B cell (primary cell): ENCODE measurements around the gene MBD3L4. TPM values are rescaled to one million over a fixed set of nuclear protein-coding genes. Genes with fewer than 3 reads are reported as not detected.

Source experiments
- ATAC-seq: fragments of 200-7000 bp; cut with Tn5 transposase; one replicate; pipeline ENCODE4 v1.10.0; 2021; ENCODE audit warnings: low read depth, mild to moderate bottlenecking, moderate number of reproducible peaks, moderate library complexity
- CTCF ChIA-PET: fragments of 350-600 bp; sonication (Branson Sonifier 250); formaldehyde crosslinking; loops from one replicate; lab custom pipeline; 2021; ENCODE audit warnings: antibody characterized with exemption, inconsistent platforms; lab: Charles Lee
- POLR2A ChIA-PET: fragments of 350-600 bp; sonication (Branson Sonifier 250); formaldehyde crosslinking; loops from one replicate; lab custom pipeline; 2021; ENCODE audit warnings: antibody characterized with exemption; lab: Charles Lee
- DNase-seq: peaks from one replicate; pipeline ENCODE4 v3.0.0; 2013
- H2AFZ ChIP-seq: 2 replicates; pipeline ENCODE4 v1.6.1; 2012; ENCODE audit warnings: mild to moderate bottlenecking, low read depth, low read length; ENCODE audit not compliant: insufficient read depth, poor library complexity, severe bottlenecking
- H3K27ac ChIP-seq, 2 donors: 1 replicate in 1 of 2; 2 replicates in 1 of 2; pipeline ENCODE4 v1.5.1; 2012 to 2013; ENCODE audit warnings: low read length in 2 of 2, mild to moderate bottlenecking in 2 of 2, moderate library complexity in 1 of 2
- H3K27me3 ChIP-seq, 4 experiments: fragments of 200-600 bp in 1 of 4; sonication (generic) in 1 of 4; replicated peaks in 1 of 4; 1 replicate in 2 of 4; 2 replicates in 2 of 4; pipeline versions ENCODE4 v1.6.1 to v1.7.0; 2013 to 2016; ENCODE audit warnings: low read length in 3 of 4, mild to moderate bottlenecking in 2 of 4, mixed read lengths in 1 of 4, moderate library complexity in 1 of 4; ENCODE audit not compliant: insufficient read depth in 4 of 4, control insufficient read depth in 3 of 4; ENCODE audit errors: control extremely low read depth in 1 of 4
- H3K36me3 ChIP-seq, 2 experiments: replicated peaks in 1 of 2; 1 replicate in 1 of 2; 2 replicates in 1 of 2; pipeline versions ENCODE4 v1.6.1 to v1.7.1; 2013; ENCODE audit warnings: low read length in 1 of 2; ENCODE audit not compliant: insufficient read depth in 2 of 2, control insufficient read depth in 1 of 2; ENCODE audit errors: control extremely low read depth in 1 of 2, extremely low read depth in 1 of 2
- H3K4me1 ChIP-seq, 2 donors: fragments of 200-600 bp in 1 of 2; sonication (generic) in 1 of 2; 1 replicate in 1 of 2; 2 replicates in 1 of 2; pipeline versions ENCODE4 v1.5.1 to v1.6.1; 2013 to 2017; ENCODE audit warnings: low read length in 2 of 2; ENCODE audit not compliant: control insufficient read depth in 2 of 2, insufficient read depth in 2 of 2
- H3K4me2 ChIP-seq: replicated peaks from 2 replicates; pipeline ENCODE3; 2012; ENCODE audit warnings: mild to moderate bottlenecking, low read depth, low read length; ENCODE audit not compliant: poor library complexity, severe bottlenecking
- H3K4me3 ChIP-seq, 5 experiments: fragments of 200-600 bp in 1 of 5; sonication (generic) in 1 of 5; 1 replicate in 3 of 5; 2 replicates in 2 of 5; pipeline versions ENCODE4 v1.5.1 to v1.7.0; 2011 to 2016; ENCODE audit warnings: low read length in 4 of 5, mild to moderate bottlenecking in 4 of 5, low read depth in 2 of 5, control low read depth in 1 of 5, moderate library complexity in 1 of 5; ENCODE audit not compliant: insufficient read depth in 1 of 5; ENCODE audit errors: control extremely low read depth in 1 of 5, extremely low read depth in 1 of 5
- H3K79me2 ChIP-seq: fragments of 200-600 bp; sonication (generic); one replicate; pipeline ENCODE4 v1.6.0; 2016; ENCODE audit warnings: low read length; ENCODE audit not compliant: control insufficient read depth, insufficient read depth
- H3K9ac ChIP-seq: fragments of 200-600 bp; sonication (generic); 2 replicates; pipeline ENCODE4 v1.6.1; 2017; ENCODE audit warnings: mild to moderate bottlenecking, low read length, moderate library complexity
- H3K9me3 ChIP-seq, 3 donors: one replicate each; pipeline versions ENCODE4 v1.6.1 to v1.7.1; 2013; ENCODE audit warnings: low read length in 2 of 3; ENCODE audit not compliant: control insufficient read depth in 2 of 3, insufficient read depth in 1 of 3; ENCODE audit errors: control extremely low read depth in 1 of 3
- H4K20me1 ChIP-seq: 2 replicates; pipeline ENCODE4 v1.6.0; 2012; ENCODE audit warnings: mild to moderate bottlenecking, low read length; ENCODE audit not compliant: insufficient read depth, control insufficient read depth, poor library complexity, severe bottlenecking
- H3K27ac Mint-ChIP-seq: one replicate; pipeline ENCODE4 v1.8.0; 2021; ENCODE audit warnings: mixed read lengths
- H3K27me3 Mint-ChIP-seq: one replicate; pipeline ENCODE4 v1.8.0; 2021; ENCODE audit warnings: mixed read lengths
- H3K4me1 Mint-ChIP-seq: one replicate; pipeline ENCODE4 v1.8.0; 2021; ENCODE audit warnings: mixed read lengths
- H3K4me3 Mint-ChIP-seq: one replicate; pipeline ENCODE4 v1.8.0; 2021; ENCODE audit warnings: mixed read lengths
- H3K9me3 Mint-ChIP-seq: one replicate; pipeline ENCODE4 v1.8.0; 2022; ENCODE audit warnings: mixed read lengths; ENCODE audit not compliant: insufficient read depth
- EZH2 ChIP-seq: IDR thresholded peaks from 2 replicates; pipeline ENCODE4 v1.6.1; 2012; ENCODE audit warnings: borderline replicate concordance, low read depth, mild to moderate bottlenecking, moderate library complexity, low read length; ENCODE audit not compliant: insufficient read depth, poor library complexity, severe bottlenecking
- WGBS: methylation state at CpG from one replicate; pipeline ENCODE4 v1.1.5; 2013; ENCODE audit warnings: missing lambda C conversion rate; ENCODE audit not compliant: insufficient coverage; 5-methylcytosine and 5-hydroxymethylcytosine counted together
- intact Hi-C: fragments of 100-400 bp; cut with micrococcal nuclease; formaldehyde crosslinking; loops from one replicate; pipeline ENCODE4 v1.10.0; 2022
- polyA plus RNA-seq: library from polyadenylated mRNA; depleted of rRNA; stranded (reverse); fragments of >200 nt; gene quantifications from 2 replicates; pipeline ENCODE4 v1.2.3, GENCODE V29; 2012
- total RNA-seq, 2 donors: library from RNA; stranded (reverse); fragments of 120-200 nt in 1 of 2; gene quantifications; 1 replicate in 1 of 2; 2 replicates in 1 of 2; pipeline versions ENCODE4 v1.2.3 to v1.2.4, GENCODE V29; 2013 to 2022
- TF ChIP-seq, protein P1 (sequence below): fragments of 200-600 bp; IDR thresholded peaks from one replicate; pipeline ENCODE4 v1.8.0; 2022; ENCODE audit warnings: antibody characterized with exemption, mild to moderate bottlenecking

MBD3L4 gene
- total and polyA plus RNA-seq, 2 donors (not counting 1 experiment from before 2014, with no cell fraction given), result not detected

DNA sequence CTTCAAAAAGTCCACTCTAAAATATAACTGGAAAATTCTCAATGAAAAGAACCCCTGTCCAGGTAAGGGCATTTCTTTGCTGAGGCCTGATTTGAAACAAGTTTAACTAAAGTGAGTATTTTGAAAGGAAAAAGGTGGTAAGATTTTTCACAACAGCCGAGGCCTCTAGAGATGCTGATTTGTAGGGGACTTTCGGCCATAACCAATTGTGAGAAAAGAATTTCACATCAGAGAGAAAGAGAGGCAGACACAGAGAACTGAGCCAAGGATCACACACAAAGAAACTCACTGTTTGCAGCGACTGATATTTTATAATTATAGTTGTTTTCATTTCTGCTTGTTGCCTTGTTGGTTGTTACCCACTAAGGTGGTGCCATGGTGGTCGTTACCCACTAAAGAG is 43.2 kb downstream of the MBD3L4 start:
- H3K36me3 ChIP-seq, result no peaks in the 10 kb centered on the region
- no peak overlapping the region for H3K4me3 ChIP-seq
- 92% methylated on average over 2 of the region's 4 CpGs for WGBS
- ChIA-PET CTCF (no interaction called here), POLR2A (no interaction called here)
- H2AFZ ChIP-seq, result no peak overlapping the region
- H3K4me1 ChIP-seq, result no peaks in the 10 kb centered on the region
- H3K4me2 ChIP-seq, result no peak overlapping the region
- no peak for TF ChIP-seq EZH2
- TF ChIP-seq, protein P1, sequence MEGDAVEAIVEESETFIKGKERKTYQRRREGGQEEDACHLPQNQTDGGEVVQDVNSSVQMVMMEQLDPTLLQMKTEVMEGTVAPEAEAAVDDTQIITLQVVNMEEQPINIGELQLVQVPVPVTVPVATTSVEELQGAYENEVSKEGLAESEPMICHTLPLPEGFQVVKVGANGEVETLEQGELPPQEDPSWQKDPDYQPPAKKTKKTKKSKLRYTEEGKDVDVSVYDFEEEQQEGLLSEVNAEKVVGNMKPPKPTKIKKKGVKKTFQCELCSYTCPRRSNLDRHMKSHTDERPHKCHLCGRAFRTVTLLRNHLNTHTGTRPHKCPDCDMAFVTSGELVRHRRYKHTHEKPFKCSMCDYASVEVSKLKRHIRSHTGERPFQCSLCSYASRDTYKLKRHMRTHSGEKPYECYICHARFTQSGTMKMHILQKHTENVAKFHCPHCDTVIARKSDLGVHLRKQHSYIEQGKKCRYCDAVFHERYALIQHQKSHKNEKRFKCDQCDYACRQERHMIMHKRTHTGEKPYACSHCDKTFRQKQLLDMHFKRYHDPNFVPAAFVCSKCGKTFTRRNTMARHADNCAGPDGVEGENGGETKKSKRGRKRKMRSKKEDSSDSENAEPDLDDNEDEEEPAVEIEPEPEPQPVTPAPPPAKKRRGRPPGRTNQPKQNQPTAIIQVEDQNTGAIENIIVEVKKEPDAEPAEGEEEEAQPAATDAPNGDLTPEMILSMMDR, result no peak
- H3K9me3 ChIP-seq, result peaks cover 0 to 3% (median 0%) of the 10 kb centered on the region in 3 donors
- DNase-seq (no peak), ATAC-seq (no peak)
- H3K9me3 Mint-ChIP-seq, result peaks cover 8% of the 10 kb centered on the region
- H4K20me1 ChIP-seq, result no peaks in the 10 kb centered on the region
- no peaks in the 10 kb centered on the region for H3K27me3 ChIP-seq
- H3K4me3 Mint-ChIP-seq, result no peak overlapping the region
- H3K27ac ChIP-seq, result no peak overlapping the region
- intact Hi-C loops, result no loop called here
- H3K4me1 Mint-ChIP-seq, result peaks cover 3% of the 10 kb centered on the region
- H3K79me2 ChIP-seq, result no peaks in the 10 kb centered on the region
- no peak overlapping the region for H3K27ac Mint-ChIP-seq
- peaks cover 4% of the 10 kb centered on the region for H3K27me3 Mint-ChIP-seq
- H3K9ac ChIP-seq, result no peak overlapping the region

DNA sequence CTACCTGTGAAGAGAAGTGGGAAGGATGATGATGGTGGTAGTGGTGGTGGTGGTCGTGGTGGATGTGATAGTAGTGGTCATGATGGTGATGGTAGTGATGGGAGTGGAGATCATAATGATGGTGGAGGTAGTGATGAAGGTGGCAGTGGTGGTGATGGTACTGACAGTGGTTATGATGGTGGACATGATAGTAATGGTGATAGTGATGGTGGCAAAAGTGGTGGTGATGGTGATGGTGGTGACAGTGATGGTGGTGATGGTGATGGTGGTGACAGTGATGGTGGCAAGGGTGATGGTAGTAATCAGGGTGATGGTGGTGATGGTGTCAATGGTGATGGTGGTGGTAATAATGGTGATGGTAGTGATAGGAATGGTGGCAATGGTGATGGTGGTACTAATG is 44.9 kb downstream of the MBD3L4 start:
- ATAC-seq, result no peak
- no peaks in the 10 kb centered on the region for H3K27me3 ChIP-seq
- H4K20me1 ChIP-seq, result no peaks in the 10 kb centered on the region
- H3K9me3 ChIP-seq, result peaks cover 0 to 3% (median 0%) of the 10 kb centered on the region in 3 donors
- intact Hi-C loops, result no loop called here
- H3K27ac Mint-ChIP-seq, result no peak overlapping the region
- ChIA-PET CTCF (no interaction called here), POLR2A (no interaction called here)
- no peaks in the 10 kb centered on the region for H3K4me1 ChIP-seq
- no peak overlapping the region for H3K27ac ChIP-seq
- H3K9ac ChIP-seq, result no peak overlapping the region
- peaks cover 9% of the 10 kb centered on the region for H3K27me3 Mint-ChIP-seq
- H2AFZ ChIP-seq, result no peak overlapping the region
- no peak overlapping the region for H3K4me2 ChIP-seq
- no peak overlapping the region for H3K4me3 ChIP-seq
- H3K79me2 ChIP-seq, result no peaks in the 10 kb centered on the region
- TF ChIP-seq EZH2, result no peak
- TF ChIP-seq, protein P1, result no peak
- H3K4me1 Mint-ChIP-seq, result peaks cover 3% of the 10 kb centered on the region
- H3K36me3 ChIP-seq, result no peaks in the 10 kb centered on the region
- 59% methylated on average over 1 of the region's 1 CpG for WGBS
- no peak for DNase-seq
- peaks cover 8% of the 10 kb centered on the region for H3K9me3 Mint-ChIP-seq
- no peak overlapping the region for H3K4me3 Mint-ChIP-seq
